HepG2 (cell line): ENCODE results near the gene DCT. TPM values are rescaled to one million over a fixed set of nuclear protein-coding genes. Genes with fewer than 3 reads are reported as not detected.
"Not testable (repeated sequence)": the region's sequence is repeated elsewhere in the genome, so short reads cannot be mapped to it uniquely, and the experiment has no call there.

ENCODE experiments used
- ATAC-seq: fragments of 200-7000 bp; cut with Tn5 transposase; 3 replicates; pipeline ENCODE4 v1.9.1; 2020; ENCODE audit warnings: mild to moderate bottlenecking, moderate library complexity
- BruUV-seq: library from RNA; stranded (reverse); fragments of 400-500 nt; replicated peaks from 2 replicates; lab custom pipeline; 2021; lab: Mats Ljungman, UMichigan
- CTCF ChIA-PET: fragments of 300-600 bp; formaldehyde crosslinking; extraction: SDS; loops from one replicate; lab custom pipeline; 2021; ENCODE audit warnings: low total read pairs, inconsistent platforms, low intra/inter-chr PET ratio; lab: Yijun Ruan, JAX
- POLR2A ChIA-PET: fragments of 350-600 bp; sonication (Branson Sonifier 250); formaldehyde crosslinking; loops from one replicate; lab custom pipeline; 2020; ENCODE audit warnings: antibody characterized with exemption, inconsistent platforms; lab: Yijun Ruan, JAX
- DNase-seq: peaks from one replicate; pipeline ENCODE4 v3.0.0-alpha.2; 2015; ENCODE audit warnings: low spot score
- FAIRE-seq: peaks from 3 replicates; lab custom pipeline; 2011; peaks lifted over from hg19 to GRCh38; lab: Jason Lieb, UNC
- H2AFZ ChIP-seq: one replicate; pipeline ENCODE4 v1.6.1; 2011; ENCODE audit warnings: low read length, inconsistent platforms
- H3K27ac ChIP-seq: fragments of 300-600 bp; 3 replicates; pipeline ENCODE4 v1.8.0; 2011; ENCODE audit warnings: mixed run types, mild to moderate bottlenecking, mixed read lengths, low read length, inconsistent platforms; ENCODE audit not compliant: insufficient read depth; ENCODE audit errors: extremely low read length
- H3K27me3 ChIP-seq, 2 experiments: fragments of 200-600 bp in 1 of 2; 2 replicates in 1 of 2; 3 replicates in 1 of 2; pipeline versions ENCODE4 v1.6.0 to v1.8.0; 2011; ENCODE audit warnings: low read length in 2 of 2, mild to moderate bottlenecking in 2 of 2, moderate library complexity in 2 of 2, inconsistent platforms in 1 of 2; ENCODE audit not compliant: insufficient read depth in 2 of 2, control insufficient read depth in 1 of 2
- H3K36me3 ChIP-seq, 2 experiments: fragments of 200-600 bp in 1 of 2; replicated peaks in 1 of 2; 2 replicates in 1 of 2; 3 replicates in 1 of 2; pipeline versions ENCODE4 v1.5.1 to v1.8.0; 2011; ENCODE audit warnings: low read length in 2 of 2, inconsistent platforms in 1 of 2; ENCODE audit not compliant: insufficient read depth in 2 of 2, control insufficient read depth in 1 of 2
- H3K4me1 ChIP-seq: 2 replicates; pipeline ENCODE4 v1.5.1; 2012; ENCODE audit warnings: low read length, inconsistent platforms; ENCODE audit not compliant: insufficient read depth
- H3K4me2 ChIP-seq: 2 replicates; pipeline ENCODE4 v1.6.0; 2011; ENCODE audit warnings: low read depth, low read length, inconsistent platforms
- H3K4me3 ChIP-seq, 3 experiments: fragments of 200-600 bp in 1 of 3; sonication (generic), shearing (Covaris generic) in 1 of 3; replicated peaks in 1 of 3; 2 replicates each; pipeline ENCODE4 v1.5.1; 2011 to 2016; ENCODE audit warnings: low read length in 3 of 3, inconsistent platforms in 2 of 3, low read depth in 2 of 3, mild to moderate bottlenecking in 2 of 3, control low read depth in 1 of 3, mixed read lengths in 1 of 3; ENCODE audit not compliant: insufficient read depth in 1 of 3
- H3K79me2 ChIP-seq: one replicate; pipeline ENCODE4 v1.6.1; 2011; ENCODE audit warnings: low read length, inconsistent platforms; ENCODE audit not compliant: insufficient read depth
- H3K9ac ChIP-seq: 2 replicates; pipeline ENCODE4 v1.6.0; 2011; ENCODE audit warnings: mild to moderate bottlenecking, low read depth, low read length, inconsistent platforms; ENCODE audit not compliant: insufficient read depth
- H3K9me3 ChIP-seq: 2 replicates; pipeline ENCODE4 v1.5.1; 2012; ENCODE audit warnings: mild to moderate bottlenecking, low read length
- H4K20me1 ChIP-seq: 2 replicates; pipeline ENCODE4 v1.6.0; 2011; ENCODE audit warnings: inconsistent platforms, mild to moderate bottlenecking, low read length, moderate library complexity; ENCODE audit not compliant: insufficient read depth
- ARHGAP35 ChIP-seq: sonication (generic); formaldehyde crosslinking; IDR thresholded peaks from 2 replicates; pipeline ENCODE4 v1.9.0; 2022; ENCODE audit warnings: mild to moderate bottlenecking, inconsistent platforms, moderate library complexity, missing genetic modification reagents, borderline replicate concordance
- DMAP1 ChIP-seq: IDR thresholded peaks from 2 replicates; pipeline ENCODE4 v1.6.1; 2016
- MAFF ChIP-seq: IDR thresholded peaks from 2 replicates; pipeline ENCODE4 v1.6.1; 2011; ENCODE audit warnings: low read depth, low read length, improper control_type of control experiment
- MAFK ChIP-seq, 2 experiments: IDR thresholded peaks in 1 of 2; conservative IDR thresholded peaks in 1 of 2; 2 replicates each; pipeline ENCODE4 v1.6.1; 2011; ENCODE audit warnings: improper control_type of control experiment in 2 of 2, low read length in 2 of 2
- RXRB ChIP-seq: IDR thresholded peaks from 2 replicates; pipeline ENCODE4 v1.6.1; 2016; ENCODE audit warnings: borderline replicate concordance, missing genetic modification reagents, missing compliant biosample characterization
- SNAPC5 ChIP-seq: sonication (generic); formaldehyde crosslinking; IDR thresholded peaks from 2 replicates; pipeline ENCODE4 v1.8.1; 2023; ENCODE audit warnings: mild to moderate bottlenecking, missing genetic modification reagents, borderline replicate concordance
- ZBTB1 ChIP-seq: sonication (generic); formaldehyde crosslinking; IDR thresholded peaks from 2 replicates; pipeline ENCODE4 v1.4.0; 2020; ENCODE audit warnings: missing genetic modification reagents, borderline replicate concordance
- ZNF503 ChIP-seq: sonication (generic); formaldehyde crosslinking; IDR thresholded peaks from 2 replicates; pipeline ENCODE4 v1.4.0; 2020; ENCODE audit warnings: missing genetic modification reagents
- ZNF589 ChIP-seq: sonication (generic); formaldehyde crosslinking; conservative IDR thresholded peaks from 2 replicates; pipeline ENCODE4 v1.8.0; 2022; ENCODE audit warnings: mild to moderate bottlenecking, moderate library complexity, missing genetic modification reagents
- ZNF720 ChIP-seq: sonication (generic); formaldehyde crosslinking; IDR thresholded peaks from 2 replicates; pipeline ENCODE4 v1.4.0; 2020; ENCODE audit warnings: missing genetic modification reagents
- WGBS: methylation state at CpG from one replicate; pipeline ENCODE4 v1.1.6; 2017; ENCODE audit warnings: low lambda C conversion rate; 5-methylcytosine and 5-hydroxymethylcytosine counted together
- in situ Hi-C: cut with HindIII; loops from 2 replicates; pipeline ENCODE4 v1.10.0; 2017; ENCODE audit warnings: low pct_unique_long_range_greater_than_20kb; ENCODE audit not compliant: extremely low pct_ligation_motif_present
- intact Hi-C: fragments of 100-400 bp; cut with micrococcal nuclease; formaldehyde crosslinking; loops from one replicate; pipeline ENCODE4 v1.10.0; 2022; ENCODE audit not compliant: unreplicated experiment
- polyA plus RNA-seq, 8 experiments: library from polyadenylated mRNA; depleted of rRNA in 3 of 8; stranded (reverse) in 7 of 8; unstranded in 1 of 8; fragments of >200 nt; fragmentation: Illumina TruSeq in 4 of 8; extraction: Trizol in 4 of 8; gene quantifications; 2 replicates each; pipeline versions ENCODE4 v1.2.1 to v1.2.3, GENCODE V29; 2011 to 2016; ENCODE audit warnings: low read depth in 4 of 8, missing spikeins in 1 of 8, mixed read lengths in 1 of 8; ENCODE audit not compliant: insufficient read depth in 1 of 8
- total RNA-seq, 5 experiments: library from RNA; depleted of rRNA; stranded (reverse); fragments of >200 nt; fragmentation: Illumina TruSeq; extraction: Trizol; gene quantifications; 2 replicates each; pipeline ENCODE4 v1.2.3, GENCODE V29; 2016; ENCODE audit warnings: low read depth in 1 of 5

The DCT gene
- total and polyA plus RNA-seq, 2 of the 13 experiments (the other 11 are each of a cell fraction or from before 2014, with no cell fraction given), result not detected

DNA sequence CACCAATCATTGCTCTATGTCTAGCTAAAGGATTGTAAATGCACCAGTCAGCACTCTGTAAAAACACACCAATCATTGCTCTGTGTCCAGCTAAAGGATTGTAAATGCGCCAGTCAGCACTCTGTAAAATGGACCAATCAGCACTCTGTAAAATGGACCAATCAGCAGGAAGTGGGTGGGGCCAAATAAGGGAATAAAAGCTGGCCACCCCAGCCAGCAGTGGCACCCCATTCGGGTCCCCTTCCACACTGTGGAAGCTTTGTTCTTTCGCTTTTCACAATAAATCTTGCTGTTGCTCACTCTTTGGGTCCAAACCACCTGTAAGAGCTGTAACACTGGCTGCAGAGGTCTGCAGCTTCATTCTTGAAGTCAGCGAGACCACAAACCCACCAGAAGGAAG, 19.3 kb upstream of the DCT start:
- DNase-seq, H3K4me2 ChIP-seq, ATAC-seq, H3K9me3 ChIP-seq, H3K79me2 ChIP-seq, H2AFZ ChIP-seq, intact Hi-C loops, H3K36me3 ChIP-seq, H4K20me1 ChIP-seq, H3K4me3 ChIP-seq, CTCF ChIA-PET, H3K27ac ChIP-seq, FAIRE-seq, POLR2A ChIA-PET, in situ Hi-C loops, H3K4me1 ChIP-seq, BruUV-seq, H3K9ac ChIP-seq: not testable (repeated sequence)
- H3K27me3 ChIP-seq, result peaks cover 0 to 14% of the 10 kb centered on the region in 2 experiments; a peak in 3 of 5 replicates
- peak in 1 of 2 experiments; percentile 26; a peak in 1 of 4 replicates for TF ChIP-seq MAFK (conservative IDR thresholded peaks at IDR 0.05 in 1 of 2, IDR thresholded peaks at IDR 0.05 in 1 of 2; ENCODE audit: low read length in 2 of 2)
- TF ChIP-seq MAFF, result peak; percentile 47
- 43% methylated on average over 4 of the region's 4 CpGs for WGBS

DNA sequence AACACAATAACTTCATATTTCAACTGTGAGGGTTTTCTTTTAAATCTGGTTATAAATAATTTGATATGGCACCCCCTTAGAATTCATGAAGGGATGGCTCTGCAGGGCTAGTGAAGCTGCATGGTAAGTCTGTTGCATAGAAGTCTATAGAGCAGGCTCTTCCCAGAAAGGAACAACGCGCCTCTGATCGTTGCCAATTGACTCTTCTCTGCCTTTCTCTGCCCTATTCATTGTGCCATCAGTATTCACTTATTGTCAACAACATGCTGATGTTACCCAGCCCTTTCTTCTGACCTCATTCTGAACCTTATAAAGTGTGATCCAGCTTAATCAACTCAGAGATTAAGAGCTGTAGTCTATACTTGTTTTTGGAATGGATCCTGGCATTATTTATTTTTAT, 16.3 kb upstream of the DCT start:
- WGBS, result 69% methylated on average over 3 of the region's 3 CpGs
- CTCF ChIA-PET, result no interaction called here
- no peak for TF ChIP-seq ZNF589 (CRISPR knock-in tag)
- TF ChIP-seq ZBTB1 (CRISPR knock-in tag), result no peak
- no peak for TF ChIP-seq DMAP1 (CRISPR knock-in tag)
- TF ChIP-seq ZNF503 (CRISPR knock-in tag), result no peak
- TF ChIP-seq ARHGAP35 (CRISPR knock-in tag), result no peak
- TF ChIP-seq RXRB (CRISPR knock-in tag), result no peak
- TF ChIP-seq ZNF720 (CRISPR knock-in tag), result no peak
- TF ChIP-seq SNAPC5 (CRISPR knock-in tag), result no peak
- TF ChIP-seq, all 625 proteins: peak for 0

More for the DNA sequence above, 16.3 kb upstream of the DCT start:
- intact Hi-C loops, result no loop called here
- Histone ChIP-seq H3K4me2 (no peak overlapping the region), H3K27me3 (0 out of 5 replicates have a peak, but pooled peaks cover 0 to 3% of the 10 kb centered on the region in 2 experiments), H3K9me3 (no peaks in the 10 kb centered on the region), H2AFZ (no peak overlapping the region), H3K4me1 (no peaks in the 10 kb centered on the region), H3K27ac (no peak overlapping the region), H4K20me1 (no peaks in the 10 kb centered on the region), H3K9ac (no peak overlapping the region), H3K36me3 (no peaks in the 10 kb centered on the region), H3K4me3 (no peak overlapping the region), H3K79me2 (no peaks in the 10 kb centered on the region)
- in situ Hi-C loops, result no loop called here
- POLR2A ChIA-PET, result no interaction called here
- no TSS peak for BruUV-seq
- ATAC-seq, result no peak
- DNase-seq, result no peak
- no peak for FAIRE-seq
